Neural cell (in vitro differentiated cells): ENCODE measurements around the gene NFAT5. TPM values are rescaled to one million over a fixed set of nuclear protein-coding genes. Genes with fewer than 3 reads are reported as not detected.

Experiments
- H2AFZ ChIP-seq: fragments of 200-600, 300-800 bp; sonication (generic), shearing (Covaris generic); 2 replicates; pipeline ENCODE4 v1.6.0; 2014; ENCODE audit warnings: low read depth, mild to moderate bottlenecking, antibody characterized with exemption, low read length, moderate library complexity
- H3F3A ChIP-seq: fragments of 200-600 bp; shearing (Covaris generic); 2 replicates; pipeline ENCODE4 v1.6.1; 2016; ENCODE audit warnings: mild to moderate bottlenecking, moderate library complexity, mixed read lengths, antibody characterized with exemption, low read length; ENCODE audit not compliant: insufficient read depth, poor library complexity, severe bottlenecking
- H3K27ac ChIP-seq: fragments of 200-600, 300-800 bp; sonication (generic), shearing (Covaris generic); 2 replicates; pipeline ENCODE4 v1.5.1; 2014; ENCODE audit warnings: mild to moderate bottlenecking, low read length, moderate library complexity
- H3K27me3 ChIP-seq: fragments of 300-800, 200-600 bp; sonication (generic), shearing (Covaris generic); 2 replicates; pipeline ENCODE4 v1.6.0; 2014; ENCODE audit warnings: mild to moderate bottlenecking, low read depth, low read length, moderate library complexity; ENCODE audit not compliant: insufficient read depth
- H3K36me3 ChIP-seq: fragments of 300-800, 200-600 bp; sonication (generic), shearing (Covaris generic); 2 replicates; pipeline ENCODE4 v1.5.1; 2014; ENCODE audit warnings: mild to moderate bottlenecking, antibody characterized with exemption, low read length, moderate library complexity; ENCODE audit not compliant: insufficient read depth
- H3K4me2 ChIP-seq: fragments of 300-800, 200-600 bp; sonication (generic), shearing (Covaris generic); 2 replicates; pipeline ENCODE4 v1.6.0; 2014; ENCODE audit warnings: mild to moderate bottlenecking, low read length
- H3K4me3 ChIP-seq: fragments of 300-800, 200-600 bp; sonication (generic), shearing (Covaris generic); 2 replicates; pipeline ENCODE4 v1.5.1; 2014; ENCODE audit warnings: mild to moderate bottlenecking, low read length, moderate library complexity
- H3K79me2 ChIP-seq: fragments of 200-600 bp; shearing (Covaris generic); replicated peaks from 2 replicates; pipeline ENCODE4 v1.6.0; 2014; ENCODE audit warnings: mild to moderate bottlenecking, low read length, moderate library complexity; ENCODE audit not compliant: insufficient read depth
- H3K9ac ChIP-seq: fragments of 300-800, 200-600 bp; sonication (generic), shearing (Covaris generic); 2 replicates; pipeline ENCODE4 v1.6.1; 2016; ENCODE audit warnings: mild to moderate bottlenecking, low read length, mixed read lengths
- H3K9me2 ChIP-seq: fragments of 200-600 bp; shearing (Covaris generic); 2 replicates; pipeline ENCODE4 v1.6.1; 2016; ENCODE audit warnings: mild to moderate bottlenecking, low read length, mixed read lengths; ENCODE audit not compliant: insufficient read depth
- H3K9me3 ChIP-seq: fragments of 200-600, 300-800 bp; sonication (generic), shearing (Covaris generic); 2 replicates; pipeline ENCODE4 v1.6.1; 2016; ENCODE audit warnings: mild to moderate bottlenecking, mixed run types, low read length, moderate library complexity, mixed read lengths
- H4K20me1 ChIP-seq: fragments of 200-600 bp; shearing (Covaris generic); 2 replicates; pipeline ENCODE4 v1.6.1; 2016; ENCODE audit warnings: mild to moderate bottlenecking, mixed run types; ENCODE audit not compliant: insufficient read depth
- EP300 ChIP-seq: fragments of 450-650 bp; conservative IDR thresholded peaks from 2 replicates; pipeline ENCODE4 v1.6.1; 2014; ENCODE audit warnings: antibody characterized with exemption, mild to moderate bottlenecking, moderate library complexity; ENCODE audit not compliant: poor library complexity, severe bottlenecking
- EZH2 ChIP-seq: fragments of 200-600, 300-800 bp; shearing (Covaris generic), sonication (generic); IDR thresholded peaks from 2 replicates; pipeline ENCODE4 v1.6.1; 2014; ENCODE audit warnings: antibody characterized with exemption, low read length, borderline replicate concordance, mild to moderate bottlenecking; ENCODE audit not compliant: insufficient read depth, poor library complexity, severe bottlenecking
- MXI1 ChIP-seq: fragments of 450-650 bp; conservative IDR thresholded peaks from 2 replicates; pipeline ENCODE4 v1.6.1; 2014; ENCODE audit warnings: antibody characterized with exemption, mild to moderate bottlenecking; ENCODE audit not compliant: poor library complexity, severe bottlenecking
- POLR2AphosphoS5 ChIP-seq: IDR thresholded peaks from 2 replicates; pipeline ENCODE4 v1.6.1; 2012
- RAD21 ChIP-seq: fragments of 450-650 bp; conservative IDR thresholded peaks from 2 replicates; pipeline ENCODE4 v1.6.1; 2014; ENCODE audit warnings: antibody characterized with exemption, mild to moderate bottlenecking, moderate library complexity
- REST ChIP-seq: IDR thresholded peaks from 2 replicates; pipeline ENCODE4 v1.6.1; 2012; ENCODE audit warnings: borderline replicate concordance
- SMC3 ChIP-seq: fragments of 450-650 bp; conservative IDR thresholded peaks from 2 replicates; pipeline ENCODE4 v1.6.1; 2014; ENCODE audit warnings: antibody characterized with exemption, mild to moderate bottlenecking, moderate library complexity; ENCODE audit not compliant: poor library complexity
- TAF1 ChIP-seq: IDR thresholded peaks from 2 replicates; pipeline ENCODE4 v1.6.1; 2012; ENCODE audit warnings: low read depth
- polyA plus RNA-seq: library from polyadenylated mRNA; depleted of rRNA; stranded (reverse); fragments of >200 nt; gene quantifications from 2 replicates; pipeline ENCODE4 v1.2.3, GENCODE V29; 2014
- TF ChIP-seq, protein P1 (sequence below): fragments of 450-650 bp; IDR thresholded peaks from 2 replicates; pipeline ENCODE4 v1.5.1; 2014; ENCODE audit warnings: antibody characterized with exemption, mild to moderate bottlenecking, moderate library complexity; ENCODE audit not compliant: poor library complexity, severe bottlenecking

NFAT5 gene
- polyA plus RNA-seq, 1 donor from 2014 or later = 9.2 TPM

- peaks cover 8% of the 10 kb centered on the region for H3K36me3 ChIP-seq
- no peak overlapping the region for H3K27ac ChIP-seq
These were observed 180.2 kb downstream of the NFAT5 start for GRCh38 chr16:69745959-69746358.

DNA sequence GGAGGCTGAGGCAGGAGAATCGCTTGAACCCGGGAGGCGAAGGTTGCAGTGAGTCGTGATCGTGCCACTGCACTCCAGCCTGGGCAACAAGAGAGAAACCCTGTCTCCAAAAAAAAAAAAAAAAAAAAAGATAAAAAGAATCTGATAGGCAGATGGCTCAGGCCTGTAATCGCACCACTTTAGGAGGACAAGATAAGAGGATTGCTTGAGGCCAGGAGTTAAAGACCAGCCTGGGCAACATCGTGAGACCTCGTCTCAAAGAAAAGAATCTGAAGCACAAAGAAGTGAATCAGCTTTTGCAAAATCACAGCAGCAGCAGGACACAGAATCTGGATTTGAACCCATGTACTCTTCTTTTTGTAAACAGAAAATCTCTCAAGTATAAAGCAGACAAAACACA lies 181.3 kb downstream of the NFAT5 start:
- Histone ChIP-seq H3K4me3 (no peak overlapping the region), H3K79me2 (no peaks in the 10 kb centered on the region), H3K27ac (no peak overlapping the region), H4K20me1 (no peaks in the 10 kb centered on the region), H3F3A (no peaks in the 10 kb centered on the region), H3K9me3 (no peaks in the 10 kb centered on the region), H3K9me2 (no peaks in the 10 kb centered on the region), H3K9ac (no peak overlapping the region), H2AFZ (no peak overlapping the region), H3K36me3 (peaks cover 8% of the 10 kb centered on the region), H3K27me3 (no peaks in the 10 kb centered on the region), H3K4me2 (no peak overlapping the region)
- TF ChIP-seq TAF1 (no peak), RAD21 (no peak), MXI1 (no peak), POLR2AphosphoS5 (no peak), REST (no peak), EP300 (no peak), SMC3 (no peak)
- TF ChIP-seq, protein P1, sequence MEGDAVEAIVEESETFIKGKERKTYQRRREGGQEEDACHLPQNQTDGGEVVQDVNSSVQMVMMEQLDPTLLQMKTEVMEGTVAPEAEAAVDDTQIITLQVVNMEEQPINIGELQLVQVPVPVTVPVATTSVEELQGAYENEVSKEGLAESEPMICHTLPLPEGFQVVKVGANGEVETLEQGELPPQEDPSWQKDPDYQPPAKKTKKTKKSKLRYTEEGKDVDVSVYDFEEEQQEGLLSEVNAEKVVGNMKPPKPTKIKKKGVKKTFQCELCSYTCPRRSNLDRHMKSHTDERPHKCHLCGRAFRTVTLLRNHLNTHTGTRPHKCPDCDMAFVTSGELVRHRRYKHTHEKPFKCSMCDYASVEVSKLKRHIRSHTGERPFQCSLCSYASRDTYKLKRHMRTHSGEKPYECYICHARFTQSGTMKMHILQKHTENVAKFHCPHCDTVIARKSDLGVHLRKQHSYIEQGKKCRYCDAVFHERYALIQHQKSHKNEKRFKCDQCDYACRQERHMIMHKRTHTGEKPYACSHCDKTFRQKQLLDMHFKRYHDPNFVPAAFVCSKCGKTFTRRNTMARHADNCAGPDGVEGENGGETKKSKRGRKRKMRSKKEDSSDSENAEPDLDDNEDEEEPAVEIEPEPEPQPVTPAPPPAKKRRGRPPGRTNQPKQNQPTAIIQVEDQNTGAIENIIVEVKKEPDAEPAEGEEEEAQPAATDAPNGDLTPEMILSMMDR = no peak

More at GRCh38 chr16:69745959-69746358, 180.2 kb downstream of the NFAT5 start:
- no peaks in the 10 kb centered on the region for H3K79me2 ChIP-seq
- no peak overlapping the region for H3K4me3 ChIP-seq
- no peaks in the 10 kb centered on the region for H4K20me1 ChIP-seq
- no peaks in the 10 kb centered on the region for H3K9me3 ChIP-seq
- no peak overlapping the region for H3K9ac ChIP-seq
- H3K9me2 ChIP-seq = no peaks in the 10 kb centered on the region
- no peaks in the 10 kb centered on the region for H3F3A ChIP-seq
- no peaks in the 10 kb centered on the region for H3K27me3 ChIP-seq
- TF ChIP-seq EP300 (no peak), POLR2AphosphoS5 (no peak), EZH2 (no peak), TAF1 (no peak), RAD21 (no peak), SMC3 (no peak), MXI1 (no peak), REST (no peak)
- TF ChIP-seq, protein P1 = no peak
- no peak overlapping the region for H2AFZ ChIP-seq
- no peak overlapping the region for H3K4me2 ChIP-seq
